GM19438 (cell line): Measurements from ENCODE around the gene CBX5.
"Not testable (repeated sequence)": the region's sequence is repeated elsewhere in the genome, so short reads cannot be mapped to it uniquely, and the experiment has no call there.

Source experiments
- ATAC-seq: cut with Tn5 transposase; IDR thresholded peaks from one replicate; pipeline ENCODE4 v1.9.1; 2021; ENCODE audit warnings: low read depth; ENCODE audit not compliant: unreplicated experiment

The CBX5 gene

DNA sequence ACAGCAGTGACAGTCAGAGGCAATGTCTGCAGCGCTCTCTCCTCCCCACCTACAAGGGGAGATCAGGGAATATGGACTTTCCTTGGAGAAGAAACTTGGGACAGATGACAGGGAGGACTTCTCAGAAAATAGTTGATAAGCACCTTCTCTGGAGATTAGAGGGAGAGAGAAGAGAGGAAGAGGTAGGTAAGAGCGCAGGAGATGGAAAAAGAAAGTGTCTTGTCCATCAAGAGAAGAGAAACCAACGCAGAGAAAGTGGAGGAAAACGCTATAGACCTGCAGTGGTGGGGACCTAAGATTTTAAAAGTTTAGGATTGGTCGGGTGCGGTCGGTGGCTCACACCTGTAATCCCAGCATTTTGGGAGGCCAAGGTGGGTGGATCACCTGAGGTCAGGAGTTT lies 75.6 kb downstream of the CBX5 start:
- no peak for ATAC-seq

DNA sequence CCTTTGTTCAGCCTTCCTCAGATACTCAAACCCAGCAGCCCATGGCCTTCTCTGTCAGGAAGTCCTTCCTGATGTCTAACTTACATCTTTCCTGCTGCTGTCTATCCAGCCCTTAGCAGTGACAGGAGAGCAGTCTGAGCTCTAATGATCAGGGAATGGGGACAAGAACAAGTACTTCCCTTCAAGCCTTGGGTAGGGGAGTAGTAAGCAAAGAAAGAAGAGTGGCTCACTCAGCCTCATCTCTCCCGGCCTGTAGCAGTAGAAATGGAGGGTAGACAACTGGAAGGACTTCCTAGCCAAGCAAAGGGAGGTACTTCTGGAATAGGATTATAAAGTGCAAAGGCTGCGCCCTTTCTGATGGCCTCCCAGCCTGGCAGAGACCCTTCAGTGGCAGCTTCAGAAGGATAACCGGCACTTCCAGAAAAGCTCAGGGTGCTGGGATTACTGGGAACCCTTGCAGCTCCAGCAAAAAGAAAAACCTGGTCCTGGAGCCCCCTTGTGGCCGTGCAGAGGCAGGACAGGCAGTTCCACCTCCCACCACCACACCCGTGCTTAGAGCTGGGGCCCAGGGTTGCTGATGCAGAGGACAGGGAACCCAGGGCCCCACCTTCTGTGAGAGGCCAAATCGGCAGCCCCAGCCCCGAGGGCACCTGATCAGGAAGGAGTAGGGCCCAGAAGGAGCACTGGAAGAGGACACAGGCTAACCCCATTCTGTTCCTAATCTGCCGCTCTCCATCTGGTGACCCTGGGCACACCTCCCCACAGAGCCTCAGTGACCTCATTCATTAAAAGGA lies 78.7 kb downstream of the CBX5 start:
- no peak for ATAC-seq

DNA sequence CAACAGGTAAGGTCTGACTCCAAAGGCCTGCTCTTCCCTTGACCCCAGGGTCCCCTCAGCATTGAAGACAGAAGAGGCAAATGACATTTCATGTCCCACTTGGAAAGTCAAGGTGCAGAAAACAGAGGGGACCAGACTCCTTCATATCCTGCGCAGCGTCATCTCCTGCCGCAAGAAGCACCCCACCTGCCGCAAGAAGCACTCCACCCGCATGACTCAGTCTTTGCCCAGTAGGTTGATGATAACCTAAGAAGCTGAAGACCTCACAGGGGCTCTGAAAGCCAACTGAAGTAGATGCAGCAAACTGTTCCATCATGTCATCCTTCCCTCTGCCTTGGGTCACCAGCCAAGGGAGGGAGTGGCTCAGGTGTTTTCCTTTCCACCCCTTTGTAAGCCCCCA lies 79.5 kb downstream of the CBX5 start:
- no peak for ATAC-seq

DNA sequence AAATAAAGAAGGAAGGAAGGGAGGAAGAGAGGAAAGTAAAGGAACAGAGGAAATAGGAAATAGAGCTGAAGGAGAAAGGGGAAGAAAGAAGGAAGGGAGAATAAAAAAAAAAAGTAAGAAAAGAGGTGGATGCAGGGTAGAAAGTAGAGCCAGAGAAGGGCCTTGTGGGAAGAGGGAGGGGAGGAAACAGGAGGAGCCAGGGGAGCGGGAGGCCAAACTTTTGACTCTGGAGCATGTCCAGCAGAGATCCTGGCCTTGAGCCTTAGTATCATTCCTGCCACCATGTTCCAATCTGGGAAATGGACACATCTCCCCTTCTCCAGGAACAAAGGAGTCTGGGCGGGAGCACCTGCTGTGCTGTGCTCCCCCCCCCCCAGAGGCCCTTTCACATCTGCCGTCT lies 80.0 kb downstream of the CBX5 start:
- no peak for ATAC-seq

DNA sequence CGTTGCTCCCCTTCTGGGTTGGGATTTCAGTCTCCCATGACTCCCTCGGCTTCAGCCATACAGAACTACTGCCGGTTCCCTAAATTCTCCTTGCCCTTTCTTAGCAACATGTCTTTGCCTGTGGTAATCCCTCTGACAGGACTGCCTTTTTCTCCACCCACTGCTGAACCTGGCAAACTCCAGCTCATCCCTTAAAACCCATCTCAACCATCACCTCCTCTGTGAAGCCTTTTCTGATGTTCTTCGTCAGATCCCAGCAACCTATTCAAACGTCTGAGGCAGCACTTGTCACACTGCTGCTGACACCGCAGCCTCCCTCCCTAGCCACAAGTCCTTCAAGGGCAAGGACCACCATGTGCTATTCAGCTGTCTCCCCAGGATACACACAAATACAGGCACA lies 80.9 kb downstream of the CBX5 start:
- ATAC-seq, result no peak

DNA sequence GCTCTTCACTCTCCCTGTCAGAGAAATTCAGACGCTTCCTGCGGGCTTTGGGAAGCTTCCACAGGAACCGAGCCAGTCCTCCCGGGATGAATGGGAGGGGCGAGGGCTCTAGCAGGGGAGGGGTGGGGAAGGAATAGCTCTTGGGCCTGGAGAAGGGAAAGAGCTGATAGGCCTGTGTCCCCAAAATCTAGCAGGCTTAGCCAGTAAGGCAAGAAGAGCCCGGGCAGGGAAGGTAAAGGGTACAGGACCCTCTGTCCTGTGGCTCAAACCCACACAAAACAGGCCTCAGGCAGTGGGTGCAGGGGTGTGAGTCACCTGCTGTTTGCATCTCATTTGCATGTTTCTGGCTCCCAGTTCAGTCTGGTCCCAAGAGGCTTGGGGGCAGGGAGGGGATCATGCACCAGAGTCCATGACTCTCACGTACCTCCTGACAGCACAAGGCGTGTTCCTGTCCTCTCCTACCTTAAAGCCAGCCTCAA lies 82.5 kb downstream of the CBX5 start:
- no peak for ATAC-seq

DNA sequence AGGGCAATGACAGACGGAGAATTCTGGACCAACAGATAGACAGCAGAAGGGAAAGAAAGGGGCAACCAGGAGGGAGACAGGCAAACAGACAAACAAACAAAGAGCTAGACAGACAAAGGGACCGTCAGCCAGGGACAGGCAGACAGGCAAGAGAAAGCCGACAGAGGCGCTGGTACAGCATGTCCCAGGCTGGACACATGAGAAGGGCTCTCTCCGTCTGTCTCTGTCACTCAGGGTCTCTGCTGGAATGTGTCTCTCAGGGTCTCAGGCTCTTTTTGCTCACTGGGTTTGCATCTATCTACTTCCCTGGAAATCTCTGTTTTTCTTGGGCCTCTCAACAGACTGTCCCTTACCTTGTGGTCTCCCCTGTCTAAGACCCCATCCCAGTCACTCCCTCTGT lies 82.9 kb downstream of the CBX5 start:
- ATAC-seq, result no peak

DNA sequence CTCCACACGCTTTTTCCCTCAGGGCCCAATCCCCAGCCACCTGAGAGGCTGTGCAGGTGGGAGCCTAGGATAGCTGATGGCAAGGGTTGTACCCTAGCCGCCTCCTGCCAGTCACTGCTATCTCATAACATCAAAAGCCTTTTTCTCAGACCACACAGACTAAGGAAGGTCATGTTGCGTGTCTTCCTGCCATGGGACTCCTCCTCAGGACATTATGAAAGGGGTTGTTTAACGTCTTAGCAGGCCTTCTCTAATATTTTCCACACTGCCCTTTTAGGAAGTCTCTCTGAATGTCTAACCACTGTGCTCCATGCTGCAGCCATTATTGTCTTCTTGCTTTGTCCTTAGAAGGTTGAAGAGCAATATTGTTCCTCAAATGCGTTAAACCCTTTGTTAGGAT lies 83.5 kb downstream of the CBX5 start:
- no peak for ATAC-seq

DNA sequence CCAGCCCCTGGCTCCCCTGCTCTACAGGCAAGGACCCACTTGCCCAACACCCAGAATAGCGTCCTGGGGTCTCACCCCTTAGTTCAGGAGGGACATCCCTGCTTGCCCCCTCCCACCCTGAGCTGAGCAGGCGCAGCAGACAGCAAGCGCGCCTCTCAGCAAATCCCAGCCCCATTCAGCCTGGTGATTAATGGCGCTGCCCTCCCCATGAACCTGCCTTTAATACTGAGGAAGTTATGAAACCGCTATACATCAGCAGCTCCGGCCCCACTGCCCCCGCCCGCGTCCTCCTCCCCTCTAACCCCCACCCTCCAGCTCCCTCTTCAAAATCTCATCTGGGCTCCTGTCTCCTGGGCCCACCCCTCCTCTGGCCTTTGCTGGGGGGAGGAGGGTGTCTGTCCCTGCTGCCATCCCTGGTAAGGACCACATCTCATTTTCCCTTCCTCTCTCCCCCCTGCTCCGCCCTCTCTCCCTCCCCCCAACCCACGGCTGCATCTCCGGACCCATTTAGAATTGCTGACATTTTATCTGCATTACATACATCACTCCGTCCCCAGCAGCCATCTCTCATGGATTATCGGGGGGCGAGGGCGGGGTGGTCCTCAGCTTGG lies 84.1 kb downstream of the CBX5 start:
- ATAC-seq, result no peak

DNA sequence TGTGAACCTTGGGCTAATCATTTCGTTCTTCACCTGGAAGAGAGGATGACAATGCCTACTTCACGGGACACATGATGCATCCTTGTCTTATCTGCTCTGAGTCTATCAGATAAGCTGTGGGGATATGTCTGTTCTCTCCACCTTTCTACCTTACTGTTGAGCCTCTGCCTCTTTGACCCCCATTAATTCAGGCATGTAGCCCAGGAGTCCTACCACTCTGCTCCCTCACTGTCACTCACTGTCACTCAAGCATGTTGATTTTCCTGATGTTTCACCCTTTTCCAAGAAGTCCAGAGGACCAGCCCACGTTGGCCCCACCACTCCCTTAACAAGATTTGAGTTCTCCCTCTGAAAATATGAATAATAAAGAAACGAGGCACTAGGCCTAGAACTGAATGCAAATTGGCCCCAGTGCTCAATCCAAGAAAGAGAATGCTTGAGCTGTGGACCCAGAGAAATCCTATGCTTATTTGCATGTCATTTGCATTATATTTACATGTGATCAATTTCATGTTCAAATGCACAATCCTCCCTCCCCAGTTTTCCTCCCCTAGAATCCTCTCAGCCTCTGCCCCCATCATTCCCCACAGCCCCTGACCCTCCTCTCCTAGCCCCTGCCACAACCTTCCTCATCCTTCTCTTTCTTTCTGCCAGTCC lies 84.7 kb downstream of the CBX5 start:
- ATAC-seq, result no peak

DNA sequence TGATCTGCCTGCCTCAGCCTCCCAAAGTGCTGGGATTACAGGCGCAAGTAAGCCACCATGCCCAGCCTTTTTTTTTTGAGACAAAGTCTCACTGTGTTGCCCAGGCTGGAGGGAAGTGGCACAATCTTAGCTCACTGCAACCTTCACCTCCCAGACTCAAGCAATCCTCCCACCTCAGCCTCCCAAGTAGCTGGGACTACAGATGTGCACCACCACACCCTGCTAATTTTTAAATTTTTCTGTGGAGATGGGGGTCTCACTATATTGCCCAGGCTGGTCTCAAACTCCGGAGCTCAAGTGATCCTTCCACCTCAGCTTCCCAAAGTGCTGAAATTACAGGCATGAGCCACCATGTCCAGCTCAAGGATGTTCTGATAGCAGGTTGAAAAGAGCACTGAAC lies 85.3 kb downstream of the CBX5 start:
- ATAC-seq, result not testable (repeated sequence)

DNA sequence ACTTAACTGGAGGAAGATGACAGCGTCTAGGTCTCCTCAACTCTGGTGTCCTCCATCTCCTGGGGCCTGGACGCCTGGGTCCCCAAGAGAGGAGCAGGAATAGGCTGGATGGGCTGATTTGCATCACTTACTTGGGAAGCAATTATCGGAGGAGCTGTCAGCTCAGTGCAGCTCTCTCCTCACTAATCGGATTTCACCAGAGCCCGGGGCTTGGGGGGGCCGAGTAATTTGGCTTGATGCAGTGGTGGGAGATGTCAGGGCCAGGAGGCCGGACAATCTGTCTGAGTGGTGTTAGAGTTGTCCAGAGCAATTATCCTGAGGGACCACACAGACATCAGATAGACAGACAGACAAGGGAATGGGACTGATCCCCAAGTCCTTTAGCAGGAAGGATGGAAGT lies 86.5 kb downstream of the CBX5 start:
- no peak for ATAC-seq

DNA sequence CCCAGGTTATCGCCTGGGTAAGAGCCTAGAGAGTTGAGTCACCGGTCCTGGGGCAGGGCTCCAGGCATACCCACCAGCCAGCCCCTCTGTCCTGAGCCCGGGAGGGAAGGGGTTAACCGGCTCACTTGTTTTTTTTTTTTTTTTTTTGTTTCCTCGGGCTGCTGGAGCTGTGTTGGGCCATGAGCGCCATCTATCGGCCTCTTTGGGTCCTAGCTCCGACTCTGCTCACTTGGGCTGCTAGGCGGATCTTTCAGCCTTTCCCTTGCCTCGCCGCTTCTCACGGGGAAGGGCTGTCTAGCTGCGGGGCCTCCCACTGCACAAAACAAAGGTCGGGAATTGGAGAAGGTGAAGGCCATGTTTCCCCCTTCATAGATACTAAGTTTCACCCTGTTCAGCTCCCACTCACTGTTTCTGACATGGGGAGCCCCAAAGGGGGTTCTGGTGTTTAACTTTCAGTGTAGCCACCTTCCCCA lies 88.3 kb downstream of the CBX5 start:
- ATAC-seq, result no peak

DNA sequence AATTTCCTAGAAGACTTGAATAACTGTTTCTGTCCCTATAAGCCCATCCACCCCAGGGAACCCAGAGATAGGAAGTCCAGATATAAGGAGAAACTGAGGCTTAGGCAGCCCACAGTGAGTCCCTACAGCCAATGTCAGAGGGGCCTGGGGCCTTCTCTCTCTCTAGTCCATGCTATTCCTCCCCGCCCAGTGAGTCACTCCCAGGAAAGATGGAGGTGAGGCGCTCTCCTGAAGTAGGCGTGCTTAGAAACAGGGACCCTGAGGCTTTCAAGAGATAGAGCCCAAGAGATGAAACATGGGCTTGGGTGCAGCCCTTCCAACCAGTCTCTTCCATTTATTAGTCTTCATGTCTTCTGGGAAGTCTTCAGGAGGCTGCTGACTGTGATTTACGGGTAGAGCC lies 88.8 kb downstream of the CBX5 start:
- ATAC-seq, result no peak

DNA sequence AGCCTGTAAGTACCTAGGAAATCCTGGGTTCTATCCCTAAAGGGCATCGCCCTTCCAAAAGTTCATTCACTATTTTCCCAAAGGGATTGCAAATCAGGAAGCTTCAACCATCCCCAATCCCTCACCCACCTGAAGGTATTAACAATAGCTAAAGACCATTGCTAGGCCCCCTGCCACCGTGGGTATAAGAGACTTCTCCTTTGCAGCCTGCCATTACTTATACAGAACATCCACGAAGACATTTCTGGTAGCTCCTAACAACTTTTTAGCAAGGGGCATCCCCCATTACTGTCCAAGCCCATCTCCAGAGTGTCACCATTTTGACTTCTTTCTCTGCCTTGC lies 90.8 kb downstream of the CBX5 start:
- no peak for ATAC-seq

DNA sequence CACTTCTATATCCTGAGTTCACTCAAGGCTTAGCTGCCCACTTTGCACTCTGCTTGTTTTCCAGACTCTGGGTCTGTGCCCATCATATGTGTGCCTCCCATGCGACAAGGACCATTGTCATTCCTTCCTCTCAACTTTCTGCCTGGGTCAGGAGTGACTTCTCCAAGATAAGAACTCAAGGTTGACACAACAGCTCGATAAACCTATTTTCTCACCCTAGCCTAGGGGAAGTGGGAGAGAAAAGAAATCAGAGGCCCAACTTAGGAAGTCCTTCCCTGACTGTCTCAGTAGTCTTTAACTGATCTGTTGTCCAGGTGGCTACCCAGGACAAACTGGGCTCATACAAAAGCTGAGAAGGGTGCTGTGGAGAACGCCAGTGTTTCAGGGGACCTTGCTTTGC lies 92.8 kb downstream of the CBX5 start:
- no peak for ATAC-seq

DNA sequence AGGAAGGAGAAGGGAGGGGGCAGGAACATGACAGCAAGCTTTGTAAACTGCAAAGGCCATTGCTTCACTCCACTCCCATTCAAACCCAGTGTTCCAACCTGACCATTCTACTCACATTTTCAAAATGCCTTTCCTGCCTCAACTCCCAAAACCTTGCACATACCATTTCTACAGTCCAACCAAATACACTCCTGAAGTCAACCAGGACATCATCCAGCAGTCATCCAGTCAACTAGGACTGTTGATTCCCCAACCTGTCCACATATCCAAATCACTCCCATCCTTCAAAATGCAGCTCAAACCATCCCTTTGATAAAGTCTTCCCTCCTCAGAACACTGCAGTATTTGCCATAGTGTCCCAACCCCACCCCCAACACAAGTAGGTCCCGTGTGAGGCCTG lies 94.0 kb downstream of the CBX5 start:
- ATAC-seq, result no peak

DNA sequence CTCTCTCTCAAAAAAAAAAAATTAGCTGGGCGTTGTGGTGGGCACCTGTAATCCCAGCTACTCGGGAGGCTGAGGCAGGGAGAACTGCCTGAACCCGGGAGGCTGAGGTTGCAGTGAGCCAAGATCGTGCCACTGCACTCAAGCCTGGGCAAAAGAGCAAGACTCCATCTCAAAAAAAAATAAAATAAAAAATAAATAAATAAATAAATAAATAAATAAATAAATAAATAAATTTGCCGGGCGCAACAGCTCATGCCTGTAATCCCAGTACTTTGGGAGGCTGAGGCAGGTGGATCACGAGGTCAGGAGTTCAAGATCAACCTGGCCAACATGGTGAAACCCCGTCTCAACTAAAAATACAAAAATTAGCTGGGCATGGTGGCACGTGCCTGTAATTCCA lies 94.6 kb downstream of the CBX5 start:
- ATAC-seq, result not testable (repeated sequence)

DNA sequence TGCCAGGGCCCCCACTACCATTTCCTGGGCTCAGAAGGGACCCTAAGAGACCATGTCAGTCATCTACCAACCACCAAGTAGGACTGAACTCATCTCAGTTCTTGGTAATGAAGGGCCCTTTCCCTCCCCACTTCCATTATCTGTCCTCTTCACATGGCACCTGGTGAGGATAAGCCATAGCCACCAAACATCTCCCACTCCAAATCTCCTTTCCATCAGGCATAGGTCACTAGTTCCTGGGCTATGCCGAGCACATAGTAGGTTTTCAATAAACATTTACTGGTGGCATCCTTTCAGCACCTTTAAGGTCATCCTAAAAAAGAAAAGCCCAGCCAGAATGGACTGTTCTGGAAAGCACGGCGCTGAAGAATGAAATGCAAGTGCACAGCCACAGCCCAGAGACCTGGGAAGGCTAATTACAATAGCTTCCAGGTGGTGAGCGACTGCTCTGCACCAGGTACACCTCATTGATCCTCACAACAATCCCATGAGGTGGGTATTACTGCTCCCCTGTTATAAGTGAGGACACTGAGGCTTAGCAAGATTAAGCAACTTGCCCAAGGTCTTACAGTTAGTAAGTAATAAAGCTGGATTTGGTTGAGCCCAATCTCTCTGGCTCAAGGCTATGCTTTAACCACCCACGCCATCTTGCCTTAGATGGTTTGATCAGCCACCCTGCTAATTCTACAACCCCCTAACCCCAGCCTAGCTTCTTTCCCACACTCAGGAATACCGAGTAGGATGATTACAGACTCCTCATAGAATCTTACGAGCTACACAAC lies 95.7 kb downstream of the CBX5 start:
- no peak for ATAC-seq

DNA sequence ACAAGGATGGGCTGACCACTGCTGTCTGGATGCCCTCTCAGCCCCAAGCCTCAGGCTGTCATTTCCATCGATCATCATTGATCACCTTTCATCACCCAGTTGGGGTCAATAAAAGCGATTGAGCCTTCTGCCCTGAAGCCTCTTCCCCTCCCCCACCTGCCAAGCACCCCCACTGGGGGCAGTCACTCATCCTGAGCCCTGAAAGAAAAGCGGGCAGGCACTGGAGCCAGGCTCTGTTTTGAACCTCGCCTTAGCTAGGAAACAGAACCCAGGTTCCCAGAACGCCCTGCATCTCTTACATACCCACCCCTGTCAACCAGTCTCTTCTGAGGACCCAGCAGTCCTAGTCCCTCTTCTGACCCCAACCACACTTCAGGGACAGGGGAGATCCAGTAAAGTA lies 96.9 kb downstream of the CBX5 start:
- ATAC-seq, result no peak

DNA sequence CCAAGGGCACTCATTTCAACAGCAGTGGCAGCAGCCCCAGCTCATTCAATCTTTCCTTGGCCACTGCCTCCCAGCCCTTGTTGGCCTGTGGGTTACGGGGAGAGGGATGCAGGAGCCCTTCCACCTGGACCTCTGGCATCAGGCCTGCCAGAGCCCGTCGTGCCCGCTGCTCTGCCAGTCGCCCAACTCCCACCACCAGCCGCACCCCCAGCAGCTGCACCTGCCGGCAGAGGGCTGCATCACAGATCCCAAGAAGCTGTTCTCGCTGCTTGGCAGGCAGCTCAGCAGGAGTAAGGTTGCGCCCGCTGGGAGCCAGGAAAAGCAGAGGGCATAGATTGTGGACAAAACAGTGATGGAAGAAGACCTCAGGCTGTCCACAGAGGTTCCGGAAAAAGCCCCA lies 97.8 kb downstream of the CBX5 start:
- ATAC-seq, result no peak
